ENCODE measurements around the gene OTUD6A. TPM values are rescaled to one million over a fixed set of nuclear protein-coding genes. Genes with fewer than 3 reads are reported as not detected.
A peak's percentile ranks its signal among the peaks of the same experiment; 100 is the strongest.
"Not testable (repeated sequence)": the region's sequence is repeated elsewhere in the genome, so short reads cannot be mapped to it uniquely, and the experiment has no call there.

Gene OTUD6A
- total RNA-seq, 1 donor from 2014 or later = not detected

- DNase-seq (ENCODE audit: low spot score) = no peak
Measured at GRCh38 chrX:70046978-70047377, 15.3 kb upstream of the OTUD6A start.

GRCh38 chrX:70049406-70049805 is 12.9 kb upstream of the OTUD6A start:
- no peak for DNase-seq (ENCODE audit: low spot score)

- DNase-seq (ENCODE audit: low spot score) = no peak
Measured at GRCh38 chrX:70049925-70050324, 12.3 kb upstream of the OTUD6A start, which contains the start of gene AWAT2. AWAT2 (minus strand) TSS chrX:70049938; CDS start chrX:70049932, 6 bp downstream.

GRCh38 chrX:70052895-70053615 is 9.2 kb upstream of the OTUD6A start:
- no peak for DNase-seq (ENCODE audit: low spot score)

- no peak for DNase-seq (ENCODE audit: low spot score)
Measured at GRCh38 chrX:70054391-70054790, 7.9 kb upstream of the OTUD6A start.

- DNase-seq (ENCODE audit: low spot score) = no peak
Measured at GRCh38 chrX:70062961-70063550, 799 bp downstream of the OTUD6A start.

GRCh38 chrX:70066646-70067045 is 4.4 kb downstream of the OTUD6A start:
- DNase-seq (ENCODE audit: low spot score) = no peak

- no peak for DNase-seq (ENCODE audit: low spot score)
Measured at GRCh38 chrX:70079297-70079696, 17.0 kb downstream of the OTUD6A start.

- peak; percentile 5 for DNase-seq (ENCODE audit: low spot score)
Measured at GRCh38 chrX:70079870-70080269, 17.6 kb downstream of the OTUD6A start.

GRCh38 chrX:70082723-70083122 is 20.5 kb downstream of the OTUD6A start:
- DNase-seq (ENCODE audit: low spot score) = no peak

- no peak for DNase-seq (ENCODE audit: low spot score)
Measured at GRCh38 chrX:70084592-70085240, 22.5 kb downstream of the OTUD6A start.

- DNase-seq (ENCODE audit: low spot score) = peak; percentile 39
Measured at GRCh38 chrX:70087857-70088630, 25.8 kb downstream of the OTUD6A start.

- DNase-seq (ENCODE audit: low spot score) = no peak
Measured at GRCh38 chrX:70088751-70089150, 26.5 kb downstream of the OTUD6A start.

- DNase-seq (ENCODE audit: low spot score) = no peak
Measured at GRCh38 chrX:70089604-70090297, 27.5 kb downstream of the OTUD6A start.

GRCh38 chrX:70092247-70092646 is 30.0 kb downstream of the OTUD6A start:
- no peak for DNase-seq (ENCODE audit: low spot score)

GRCh38 chrX:70096052-70096451 is 33.8 kb downstream of the OTUD6A start:
- no peak for DNase-seq (ENCODE audit: low spot score)

- no peak for DNase-seq (ENCODE audit: low spot score)
Measured at GRCh38 chrX:70105229-70105628, 43.0 kb downstream of the OTUD6A start.

GRCh38 chrX:70111436-70112026 is 49.3 kb downstream of the OTUD6A start:
- DNase-seq (ENCODE audit: low spot score) = not testable (repeated sequence)
